Ascending aorta (tissue), 2 donors: ENCODE results near the gene SLC4A9. TPM values are rescaled to one million over a fixed set of nuclear protein-coding genes. Genes with fewer than 3 reads are reported as not detected.
A peak's percentile ranks its signal among the peaks of the same experiment; 100 is the strongest.

Source experiments
- DNase-seq, 2 donors: peaks; one replicate each; pipeline ENCODE4 v3.0.0-alpha.2; 2019; ENCODE audit warnings: low spot score in 2 of 2
- H3K27ac ChIP-seq, 2 donors: fragments of 200-600 bp; sonication (generic); one replicate each; pipeline ENCODE4 v1.5.1; 2016 to 2017; ENCODE audit warnings: mild to moderate bottlenecking in 1 of 2
- H3K27me3 ChIP-seq: fragments of 200-600 bp; sonication (generic); one replicate; pipeline ENCODE4 v1.5.1; 2017
- H3K36me3 ChIP-seq, 2 donors: fragments of 200-600 bp; sonication (generic); one replicate each; pipeline ENCODE4 v1.5.1; 2016
- H3K4me1 ChIP-seq, 2 donors: fragments of 200-600 bp; sonication (generic); one replicate each; pipeline ENCODE4 v1.5.1; 2016 to 2017; ENCODE audit warnings: mild to moderate bottlenecking in 1 of 2
- H3K4me3 ChIP-seq, 2 donors: fragments of 200-600 bp; sonication (generic); one replicate each; pipeline ENCODE4 v1.5.1; 2016 to 2017; ENCODE audit warnings: mild to moderate bottlenecking in 1 of 2
- H3K9me3 ChIP-seq, 2 donors: fragments of 200-600 bp; sonication (generic); one replicate each; pipeline ENCODE4 v1.5.1; 2016
- intact Hi-C: fragments of 100-400 bp; cut with DNase I; formaldehyde crosslinking; loops from one replicate; pipeline ENCODE4 v1.15.1; 2023
- total RNA-seq: library from RNA; depleted of rRNA; stranded (reverse); fragments of >200 nt; gene quantifications from one replicate; pipeline ENCODE4 v1.1.0, GENCODE V29; 2016
- TF ChIP-seq, protein P1 (sequence below), 3 experiments: fragments of 200-600 bp in 2 of 3; fragments of 450-650 bp in 1 of 3; sonication (generic) in 2 of 3; IDR thresholded peaks; one replicate each; pipeline ENCODE4 v1.5.1; 2016 to 2019; ENCODE audit warnings: antibody characterized with exemption in 3 of 3, mild to moderate bottlenecking in 1 of 3, moderate library complexity in 1 of 3

Gene SLC4A9
- total RNA-seq, 1 donor from 2014 or later, result not detected

DNA sequence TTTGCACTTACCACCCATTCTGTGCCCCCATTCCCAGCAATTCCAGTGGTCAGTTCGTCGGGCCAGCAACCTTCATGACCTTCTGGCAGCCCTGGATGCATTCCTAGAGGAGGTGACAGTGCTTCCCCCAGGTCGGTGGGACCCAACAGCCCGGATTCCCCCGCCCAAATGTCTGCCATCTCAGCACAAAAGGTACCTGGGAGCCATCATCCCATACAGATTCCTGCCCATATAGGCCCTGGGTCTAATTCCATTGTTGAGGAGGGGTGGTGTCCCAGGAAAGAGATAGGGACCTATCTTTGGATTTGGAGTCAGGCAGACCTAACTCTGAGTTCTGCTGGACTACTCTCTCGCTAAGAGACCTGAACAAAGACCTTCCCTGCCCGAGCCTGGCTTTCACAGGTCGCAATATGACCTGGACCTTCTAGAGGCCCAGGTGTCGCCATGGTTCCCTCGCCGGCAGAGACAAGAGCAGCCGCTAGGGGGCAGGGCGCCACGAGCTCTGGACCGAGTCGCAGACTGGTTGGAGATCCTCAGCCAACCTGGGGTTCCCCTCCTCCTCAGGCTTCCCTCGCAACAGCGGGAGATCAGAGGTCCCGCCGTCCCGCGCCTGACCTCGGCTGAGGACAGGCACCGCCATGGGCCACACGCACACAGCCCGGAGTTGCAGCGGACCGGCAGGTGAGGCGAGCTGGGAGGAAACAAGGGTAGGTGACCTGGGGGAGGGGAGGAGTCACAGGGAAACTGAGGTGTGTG, 3.1 kb downstream of the SLC4A9 start:
- Histone ChIP-seq H3K27ac (no peak overlapping the region), H3K27me3 (no peaks in the 10 kb centered on the region), H3K36me3 (no peaks in the 10 kb centered on the region), H3K9me3 (no peaks in the 10 kb centered on the region), H3K4me3 (peak overlapping the region; percentile 14 to 54), H3K4me1 (peaks cover 0 to 3% of the 10 kb centered on the region in 2 donors)
- intact Hi-C loops, result no loop called here
- peak in 1 of 2 donors; percentile 77 for DNase-seq
- TF ChIP-seq, protein P1, sequence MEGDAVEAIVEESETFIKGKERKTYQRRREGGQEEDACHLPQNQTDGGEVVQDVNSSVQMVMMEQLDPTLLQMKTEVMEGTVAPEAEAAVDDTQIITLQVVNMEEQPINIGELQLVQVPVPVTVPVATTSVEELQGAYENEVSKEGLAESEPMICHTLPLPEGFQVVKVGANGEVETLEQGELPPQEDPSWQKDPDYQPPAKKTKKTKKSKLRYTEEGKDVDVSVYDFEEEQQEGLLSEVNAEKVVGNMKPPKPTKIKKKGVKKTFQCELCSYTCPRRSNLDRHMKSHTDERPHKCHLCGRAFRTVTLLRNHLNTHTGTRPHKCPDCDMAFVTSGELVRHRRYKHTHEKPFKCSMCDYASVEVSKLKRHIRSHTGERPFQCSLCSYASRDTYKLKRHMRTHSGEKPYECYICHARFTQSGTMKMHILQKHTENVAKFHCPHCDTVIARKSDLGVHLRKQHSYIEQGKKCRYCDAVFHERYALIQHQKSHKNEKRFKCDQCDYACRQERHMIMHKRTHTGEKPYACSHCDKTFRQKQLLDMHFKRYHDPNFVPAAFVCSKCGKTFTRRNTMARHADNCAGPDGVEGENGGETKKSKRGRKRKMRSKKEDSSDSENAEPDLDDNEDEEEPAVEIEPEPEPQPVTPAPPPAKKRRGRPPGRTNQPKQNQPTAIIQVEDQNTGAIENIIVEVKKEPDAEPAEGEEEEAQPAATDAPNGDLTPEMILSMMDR (IDR thresholded peaks at IDR 0.05), result peak; percentile 71 to 94 (median 94)

DNA sequence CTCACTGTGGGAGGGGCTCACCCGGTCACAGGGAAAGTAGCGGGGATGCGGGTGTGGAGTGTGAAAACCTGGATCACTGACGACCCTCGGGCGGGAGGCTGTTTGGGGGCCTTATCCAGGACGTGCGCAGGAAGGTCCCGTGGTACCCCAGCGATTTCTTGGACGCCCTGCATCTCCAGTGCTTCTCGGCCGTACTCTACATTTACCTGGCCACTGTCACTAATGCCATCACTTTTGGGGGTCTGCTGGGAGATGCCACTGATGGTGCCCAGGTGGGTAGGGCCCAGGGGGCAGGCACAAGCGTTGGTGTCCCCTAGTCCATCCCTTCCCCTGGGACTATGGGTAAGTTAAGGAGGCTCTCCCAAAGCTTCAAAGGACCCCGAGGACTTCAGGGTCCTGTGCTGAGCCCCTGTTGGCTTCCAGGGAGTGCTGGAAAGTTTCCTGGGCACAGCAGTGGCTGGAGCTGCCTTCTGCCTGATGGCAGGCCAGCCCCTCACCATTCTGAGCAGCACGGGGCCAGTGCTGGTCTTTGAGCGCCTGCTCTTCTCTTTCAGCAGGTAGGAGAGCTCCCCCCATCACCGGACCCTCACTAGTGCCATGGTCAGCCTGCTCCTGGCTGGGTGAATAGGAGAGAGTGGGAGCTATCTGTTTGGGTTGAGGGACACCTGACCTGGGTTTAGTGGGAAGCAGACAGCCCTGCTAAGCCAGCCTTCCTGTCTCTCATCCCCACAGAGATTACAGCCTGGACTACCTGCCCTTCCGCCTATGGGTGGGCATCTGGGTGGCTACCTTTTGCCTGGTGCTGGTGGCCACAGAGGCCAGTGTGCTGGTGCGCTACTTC, 3.9 kb downstream of the SLC4A9 start:
- intact Hi-C loops, result no loop called here

DNA sequence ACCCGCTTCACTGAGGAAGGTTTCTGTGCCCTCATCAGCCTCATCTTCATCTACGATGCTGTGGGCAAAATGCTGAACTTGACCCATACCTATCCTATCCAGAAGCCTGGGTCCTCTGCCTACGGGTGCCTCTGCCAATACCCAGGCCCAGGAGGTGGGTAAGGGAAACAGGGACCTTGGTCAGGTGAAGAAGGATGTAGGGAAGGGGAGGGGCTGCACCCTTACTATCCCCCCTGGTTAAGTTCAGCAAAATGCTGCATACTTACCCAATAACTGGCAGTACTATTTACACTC, 4.4 kb downstream of the SLC4A9 start:
- intact Hi-C loops, result no loop called here
- Histone ChIP-seq H3K9me3 (no peaks in the 10 kb centered on the region), H3K4me3 (no peak overlapping the region), H3K4me1 (peaks cover 0 to 3% of the 10 kb centered on the region in 2 donors), H3K27me3 (no peaks in the 10 kb centered on the region), H3K36me3 (no peaks in the 10 kb centered on the region), H3K27ac (no peak overlapping the region)
- no peak for DNase-seq
- TF ChIP-seq, protein P1 (IDR thresholded peaks at IDR 0.05), result no peak

More for the DNA sequence above, 3.9 kb downstream of the SLC4A9 start:
- Histone ChIP-seq H3K36me3 (no peaks in the 10 kb centered on the region), H3K4me1 (peaks cover 0 to 3% of the 10 kb centered on the region in 2 donors), H3K4me3 (peak overlapping the region; percentile 14 to 54), H3K27me3 (no peaks in the 10 kb centered on the region), H3K9me3 (no peaks in the 10 kb centered on the region), H3K27ac (no peak overlapping the region)
- peak in 1 of 2 donors; percentile 61 for DNase-seq
- TF ChIP-seq, protein P1 (IDR thresholded peaks at IDR 0.05), result no peak

DNA sequence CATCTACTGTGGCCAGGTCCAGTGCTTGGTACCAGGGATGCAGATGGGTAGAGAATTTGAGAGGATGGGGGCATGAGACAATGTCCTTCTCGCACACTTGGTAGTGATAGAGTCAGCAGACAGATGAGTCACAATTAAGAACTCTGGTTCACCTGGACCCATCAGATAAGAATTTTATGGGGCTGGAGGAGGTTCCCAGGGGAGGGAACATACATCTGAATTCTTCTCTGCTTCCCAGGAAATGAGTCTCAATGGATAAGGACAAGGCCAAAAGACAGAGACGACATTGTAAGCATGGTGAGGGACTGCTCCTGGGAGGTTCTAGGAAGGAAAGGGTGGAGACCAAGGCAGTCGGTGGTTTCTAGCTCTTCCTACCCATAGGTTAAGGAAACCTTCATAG, 5.3 kb downstream of the SLC4A9 start:
- peaks cover 0 to 3% of the 10 kb centered on the region in 2 donors for H3K4me1 ChIP-seq
- DNase-seq, result no peak
- H3K27me3 ChIP-seq, result no peaks in the 10 kb centered on the region
- intact Hi-C loops, result no loop called here
- no peak overlapping the region for H3K27ac ChIP-seq
- no peaks in the 10 kb centered on the region for H3K36me3 ChIP-seq
- H3K4me3 ChIP-seq, result no peak overlapping the region
- TF ChIP-seq, protein P1 (IDR thresholded peaks at IDR 0.05), result no peak
- no peaks in the 10 kb centered on the region for H3K9me3 ChIP-seq

DNA sequence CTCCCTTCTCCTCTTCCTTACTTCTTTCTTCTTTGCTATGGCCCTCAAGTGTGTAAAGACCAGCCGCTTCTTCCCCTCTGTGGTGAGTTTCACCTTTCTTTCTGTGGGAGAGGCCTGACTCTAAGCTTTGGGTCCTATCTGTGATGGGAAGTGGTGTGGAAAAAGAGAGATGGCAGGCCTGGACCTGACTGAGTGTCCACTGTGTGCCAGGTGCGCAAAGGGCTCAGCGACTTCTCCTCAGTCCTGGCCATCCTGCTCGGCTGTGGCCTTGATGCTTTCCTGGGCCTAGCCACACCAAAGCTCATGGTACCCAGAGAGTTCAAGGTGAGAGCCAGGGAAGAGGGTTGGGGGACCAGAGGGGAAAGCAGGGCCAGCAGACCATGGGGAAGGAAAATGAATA, 5.9 kb downstream of the SLC4A9 start:
- DNase-seq, result no peak
- H3K27me3 ChIP-seq, result no peaks in the 10 kb centered on the region
- no peaks in the 10 kb centered on the region for H3K9me3 ChIP-seq
- intact Hi-C loops, result no loop called here
- peaks cover 0 to 3% of the 10 kb centered on the region in 2 donors for H3K4me1 ChIP-seq
- TF ChIP-seq, protein P1 (IDR thresholded peaks at IDR 0.05), result no peak
- no peak overlapping the region for H3K4me3 ChIP-seq
- H3K36me3 ChIP-seq, result no peaks in the 10 kb centered on the region
- H3K27ac ChIP-seq, result no peak overlapping the region
